Small intestine (tissue), 7 donors: ENCODE results near the gene PARP15. TPM values are rescaled to one million over a fixed set of nuclear protein-coding genes. Genes with fewer than 3 reads are reported as not detected.
"Not testable (repeated sequence)": the region's sequence is repeated elsewhere in the genome, so short reads cannot be mapped to it uniquely, and the experiment has no call there.

ENCODE experiments used
- DNase-seq, 2 donors: peaks; one replicate each; pipeline versions ENCODE4 v3.0.0 to v3.0.0-alpha.2; 2013
- FAIRE-seq: peaks from 2 replicates; lab custom pipeline; 2012; peaks lifted over from hg19 to GRCh38; lab: Jason Lieb, UNC
- H3K27ac ChIP-seq, 3 donors: one replicate each; pipeline ENCODE4 v1.5.1; 2013; ENCODE audit warnings: low read length in 2 of 3, mild to moderate bottlenecking in 2 of 3, control low read depth in 1 of 3, inconsistent platforms in 1 of 3, low read depth in 1 of 3, moderate library complexity in 1 of 3
- H3K27me3 ChIP-seq, 3 donors: one replicate each; pipeline ENCODE4 v1.6.1; 2013; ENCODE audit warnings: low read length in 3 of 3, inconsistent platforms in 1 of 3; ENCODE audit not compliant: control insufficient read depth in 3 of 3, insufficient read depth in 3 of 3
- H3K36me3 ChIP-seq, 3 donors: one replicate each; pipeline ENCODE4 v1.6.1; 2013; ENCODE audit warnings: low read length in 3 of 3, inconsistent platforms in 1 of 3, low read depth in 1 of 3, mild to moderate bottlenecking in 1 of 3, moderate library complexity in 1 of 3; ENCODE audit not compliant: control insufficient read depth in 3 of 3, insufficient read depth in 2 of 3
- H3K4me1 ChIP-seq, 3 donors: one replicate each; pipeline ENCODE4 v1.6.1; 2013; ENCODE audit warnings: low read length in 2 of 3, inconsistent platforms in 1 of 3, low read depth in 1 of 3, mild to moderate bottlenecking in 1 of 3, moderate library complexity in 1 of 3; ENCODE audit not compliant: control insufficient read depth in 3 of 3, insufficient read depth in 2 of 3
- H3K4me3 ChIP-seq, 3 donors: one replicate each; pipeline ENCODE4 v1.5.1; 2013; ENCODE audit warnings: low read length in 3 of 3, control low read depth in 1 of 3, inconsistent platforms in 1 of 3, low read depth in 1 of 3, mild to moderate bottlenecking in 1 of 3, moderate library complexity in 1 of 3
- H3K9me3 ChIP-seq, 2 donors: one replicate each; pipeline ENCODE4 v1.6.1; 2013; ENCODE audit warnings: low read depth in 1 of 2, low read length in 1 of 2; ENCODE audit not compliant: control insufficient read depth in 2 of 2, insufficient read depth in 1 of 2
- WGBS, 3 donors: extraction: QIAGEN DNeasy Blood & Tissue Kit; methylation state at CpG; one replicate each; pipeline ENCODE4 v1.1.7; 2013; 5-methylcytosine and 5-hydroxymethylcytosine counted together
- polyA plus RNA-seq, 4 donors: library from polyadenylated mRNA; stranded (reverse) in 3 of 4; unstranded in 1 of 4; fragments of 200-250 nt in 3 of 4; fragments of 120-200 nt in 1 of 4; gene quantifications; one replicate each; pipeline versions ENCODE4 v1.2.1 to v1.2.3, GENCODE V29; 2013
- donor health status: healthy with polysubstance abuse.
- donor health status: control.
- donor health status: control.
- donor health status: Bipolar disorder and iron deficiency.
- donor health status: healthy.

PARP15 gene
- polyA plus RNA-seq, 4 donors, result 0.22 to 1.1 (median 0.75) TPM

DNA sequence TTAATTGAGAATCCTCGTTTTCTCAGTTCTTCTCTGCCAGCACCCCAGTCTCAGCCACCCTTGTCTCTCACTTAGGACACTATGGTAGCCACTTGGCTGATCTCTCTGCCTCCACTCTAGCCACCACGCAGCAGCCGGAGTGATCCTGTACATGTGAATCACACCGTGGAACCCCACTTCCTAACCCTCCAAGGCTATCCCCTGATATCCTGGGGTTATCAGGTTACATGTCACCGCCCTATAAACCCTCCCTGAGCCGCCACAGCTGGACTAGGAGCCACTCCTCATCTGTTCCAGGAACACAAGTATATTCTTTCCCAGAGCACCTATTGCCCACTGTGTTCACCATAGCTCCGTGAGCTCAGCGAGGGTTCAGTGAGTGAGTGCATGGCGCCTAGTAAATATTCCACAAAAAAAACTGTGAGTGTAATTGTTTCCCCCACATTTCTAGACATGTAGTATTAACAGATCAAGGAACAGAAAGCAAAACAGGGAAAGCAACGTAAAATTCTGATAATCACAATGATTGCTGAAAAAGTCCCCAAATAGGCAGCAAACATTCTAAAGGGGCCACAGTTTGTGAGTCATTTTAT, 102.5 kb downstream of the PARP15 start:
- peaks cover 0 to 2% (median 0%) of the 10 kb centered on the region in 3 donors for H3K36me3 ChIP-seq
- H3K9me3 ChIP-seq, result no peaks in the 10 kb centered on the region
- H3K4me3 ChIP-seq, result peak overlapping the region; percentile 67 to 100 (median 98)
- FAIRE-seq (no peak), DNase-seq (peak; percentile 61 to 63)
- H3K27ac ChIP-seq, result peak overlapping the region; percentile 93 to 99 (median 98)
- 5 to 22% (median 9%) methylated on average over 10 of the region's 10 CpGs for WGBS, 3 donors
- peaks cover 6 to 13% (median 8%) of the 10 kb centered on the region in 3 donors for H3K4me1 ChIP-seq
- no peaks in the 10 kb centered on the region for H3K27me3 ChIP-seq

DNA sequence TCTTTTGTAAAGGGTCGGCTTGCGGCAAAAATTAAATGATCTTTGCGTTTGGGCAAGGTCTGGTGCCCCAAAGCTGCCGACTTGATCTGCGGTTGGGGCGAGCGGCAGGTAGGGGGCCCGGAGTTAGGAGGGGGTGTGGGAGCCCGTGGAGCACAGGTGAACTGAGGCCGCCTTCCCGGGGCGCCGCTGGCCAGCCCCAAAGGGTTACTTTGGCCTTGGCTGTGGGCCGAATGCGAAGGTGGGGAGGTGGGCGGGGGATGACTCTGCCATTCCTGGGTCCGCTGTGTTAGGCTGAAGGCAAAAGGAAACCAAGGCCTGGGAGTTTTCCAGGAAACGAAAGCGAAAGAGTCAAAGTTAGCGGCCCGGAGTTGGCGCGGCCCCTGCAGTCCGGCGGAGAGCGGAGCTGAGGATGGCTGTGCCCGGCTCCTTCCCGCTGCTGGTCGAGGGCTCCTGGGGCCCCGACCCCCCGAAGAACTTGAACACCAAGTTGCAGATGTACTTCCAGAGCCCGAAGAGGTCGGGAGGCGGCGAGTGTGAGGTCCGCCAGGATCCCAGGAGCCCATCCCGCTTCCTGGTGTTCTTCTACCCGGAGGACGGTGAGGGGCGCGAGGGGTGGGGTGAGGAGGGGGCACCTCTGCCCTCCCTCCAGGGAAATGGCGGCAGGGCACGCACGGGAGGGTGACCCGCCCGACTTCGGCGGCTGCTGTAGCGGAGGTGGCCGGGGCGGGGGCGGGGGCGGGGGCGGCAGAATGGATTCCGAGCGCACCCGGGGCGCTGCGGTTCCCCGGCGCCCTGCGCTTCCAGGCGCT, 103.2 kb downstream of the PARP15 start, which contains the start of gene PARP14:
Gene PARP14, plus strand, starts transcription at position 365 of the 809 bp plus-strand sequence. Its CDS starts 45 bp downstream, at position 410.
- Histone ChIP-seq H3K9me3 (no peaks in the 10 kb centered on the region), H3K4me3 (peak within 1 kb of the TSS; percentile 67 to 100 (median 98)), H3K4me1 (peaks cover 6 to 13% (median 8%) of the 10 kb centered on the region in 3 donors), H3K27me3 (no peaks in the 10 kb centered on the region), H3K36me3 (peaks cover 0 to 3% (median 2%) of the 10 kb centered on the region in 3 donors), H3K27ac (peak within 1 kb of the TSS; percentile 93 to 99 (median 98))
- WGBS, 3 donors, result 0 to 1% (median 0%) methylated on average over 51 to 63 of the region's 63 CpGs
- FAIRE-seq (no peak), DNase-seq (peak; percentile 88 to 94)

DNA sequence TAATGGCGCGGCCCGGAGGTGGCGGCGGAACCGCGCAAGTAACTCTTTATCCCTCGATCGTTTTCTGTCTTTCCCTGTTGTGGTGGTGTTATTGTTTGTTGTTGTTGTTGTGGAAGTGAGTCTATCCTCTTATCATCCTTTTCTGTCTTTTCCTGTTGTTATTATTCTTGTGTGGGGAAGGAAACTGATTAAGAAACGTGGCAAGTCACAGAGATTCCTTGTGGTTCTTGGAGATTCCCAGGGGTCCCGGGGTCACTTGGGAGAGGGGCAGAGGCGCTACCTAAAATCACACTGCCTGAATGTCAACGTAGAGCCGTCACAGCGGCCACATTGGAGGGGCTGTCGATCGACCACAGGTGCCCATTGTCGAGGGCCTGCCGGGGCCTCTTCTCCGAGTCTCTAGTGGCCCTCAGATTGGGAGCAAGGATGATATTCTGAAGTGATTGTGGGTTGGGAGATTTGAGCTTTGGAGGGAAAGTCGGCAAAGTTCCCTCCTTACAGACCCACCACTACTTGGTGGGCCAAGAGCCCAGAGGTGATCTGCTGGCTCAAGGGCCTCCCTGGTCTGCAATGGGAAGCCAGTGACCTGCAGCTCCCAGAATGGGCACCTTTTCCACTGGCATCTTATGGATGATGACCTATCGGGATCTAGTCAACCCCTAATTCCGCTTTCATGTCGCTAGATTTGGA, 104.0 kb downstream of the PARP15 start:
- WGBS, 3 donors, result 7 to 17% (median 11%) methylated on average over 24 of the region's 24 CpGs
- H3K9me3 ChIP-seq, result no peaks in the 10 kb centered on the region
- peak overlapping the region; percentile 93 to 99 (median 98) for H3K27ac ChIP-seq
- DNase-seq (peak; percentile 15 to 41), FAIRE-seq (no peak)
- H3K4me1 ChIP-seq, result peaks cover 6 to 13% (median 8%) of the 10 kb centered on the region in 3 donors
- peaks cover 0 to 8% (median 2%) of the 10 kb centered on the region in 3 donors for H3K36me3 ChIP-seq
- peak overlapping the region; percentile 67 to 100 (median 98) for H3K4me3 ChIP-seq
- H3K27me3 ChIP-seq, result no peaks in the 10 kb centered on the region

DNA sequence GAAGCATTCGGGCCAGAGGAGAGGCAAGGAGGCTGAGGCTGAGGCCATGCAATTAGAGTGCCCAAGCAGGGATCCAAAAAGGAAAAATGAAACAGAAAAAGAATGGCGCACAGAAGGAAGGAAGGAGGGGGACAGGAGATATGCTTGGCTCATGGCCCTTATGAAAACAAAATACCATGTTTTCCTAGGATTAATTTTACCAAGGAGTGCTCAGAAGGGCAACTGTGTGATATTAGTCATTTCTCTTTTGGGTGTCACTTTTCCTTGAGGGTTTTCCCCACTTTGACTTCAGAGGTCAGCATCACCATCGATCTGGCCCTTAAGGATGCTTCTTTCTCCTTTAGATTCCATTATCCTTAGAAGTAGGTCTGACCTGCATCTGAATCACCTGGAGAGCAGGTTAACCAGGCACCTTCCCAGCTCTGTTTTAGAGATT, 104.5 kb downstream of the PARP15 start:
- Histone ChIP-seq H3K4me3 (peak overlapping the region; percentile 67 to 100 (median 98)), H3K27ac (peak overlapping the region; percentile 28 to 99 (median 93)), H3K36me3 (peaks cover 0 to 11% (median 2%) of the 10 kb centered on the region in 3 donors), H3K4me1 (peaks cover 6 to 13% (median 8%) of the 10 kb centered on the region in 3 donors), H3K9me3 (no peaks in the 10 kb centered on the region), H3K27me3 (no peaks in the 10 kb centered on the region)
- DNase-seq, result no peak
- FAIRE-seq, result no peak
- WGBS, 3 donors, result 39 to 43% (median 40%) methylated on average over 3 of the region's 3 CpGs

- FAIRE-seq, H3K27me3 ChIP-seq, H3K9me3 ChIP-seq, H3K4me3 ChIP-seq: not testable (repeated sequence)
- H3K27ac ChIP-seq, result peak overlapping the region in 2 of 3 donors; percentile 51 to 64
- H3K4me1 ChIP-seq, result peaks cover 6 to 13% (median 8%) of the 10 kb centered on the region in 3 donors
- peak; percentile 37 to 60 for DNase-seq
- peaks cover 2 to 17% (median 7%) of the 10 kb centered on the region in 3 donors for H3K36me3 ChIP-seq
- WGBS, 3 donors, result 66 to 71% (median 68%) methylated on average over 11 of the region's 11 CpGs
These were observed 105.4 kb downstream of the PARP15 start for GRCh38 chr3:122682778-122683411.

GRCh38 chr3:122687298-122687697, 109.8 kb downstream of the PARP15 start:
- Histone ChIP-seq H3K9me3 (no peaks in the 10 kb centered on the region), H3K27me3 (no peaks in the 10 kb centered on the region), H3K4me3 (no peak overlapping the region), H3K36me3 (peaks cover 12 to 32% (median 22%) of the 10 kb centered on the region in 3 donors), H3K27ac (no peak overlapping the region), H3K4me1 (peaks cover 6 to 8% (median 6%) of the 10 kb centered on the region in 3 donors)
- no peak for FAIRE-seq
- DNase-seq, result no peak
- 84 to 96% (median 91%) methylated on average over 2 of the region's 2 CpGs for WGBS, 3 donors
